ENCODE measurements around the gene CNPY2.
"Not testable (repeated sequence)": the region's sequence is repeated elsewhere in the genome, so short reads cannot be mapped to it uniquely, and the experiment has no call there.

CNPY2 gene

GRCh38 chr12:56286044-56286830, 29.6 kb downstream of the CNPY2 start:
- no peak for ATAC-seq
- no peak for TF ChIP-seq PATZ1 (CRISPR knock-in tag; IDR thresholded peaks at IDR 0.05; ENCODE audit: borderline replicate concordance)
- TF ChIP-seq ZNF565 (CRISPR knock-in tag; conservative IDR thresholded peaks at IDR 0.05; ENCODE audit: low read depth): no peak
- no peak for TF ChIP-seq CSRNP3 (CRISPR knock-in tag; IDR thresholded peaks at IDR 0.05)
- no peak for TF ChIP-seq SNAI2 (CRISPR knock-in tag; IDR thresholded peaks at IDR 0.05)
- no peak for TF ChIP-seq ZC3H10 (CRISPR knock-in tag; IDR thresholded peaks at IDR 0.05)
- no peak for TF ChIP-seq ARNTL (CRISPR knock-in tag; IDR thresholded peaks at IDR 0.05; ENCODE audit: borderline replicate concordance, low read depth)
- TF ChIP-seq TSHZ2 (CRISPR knock-in tag; IDR thresholded peaks at IDR 0.05): no peak
- no peak for TF ChIP-seq CREB5 (CRISPR knock-in tag; IDR thresholded peaks at IDR 0.05; ENCODE audit: low read depth)
- no peak for TF ChIP-seq ESRRG (CRISPR knock-in tag; IDR thresholded peaks at IDR 0.05)
- TF ChIP-seq POU6F1 (CRISPR knock-in tag; IDR thresholded peaks at IDR 0.05; ENCODE audit: borderline replicate concordance, low read depth): no peak
- TF ChIP-seq OSR1 (CRISPR knock-in tag; IDR thresholded peaks at IDR 0.05): no peak

- not testable (repeated sequence) for ATAC-seq
These were observed 31.5 kb downstream of the CNPY2 start for GRCh38 chr12:56284263-56284662.

- no peak for ATAC-seq
- no peak for TF ChIP-seq CSDC2 (CRISPR knock-in tag; IDR thresholded peaks at IDR 0.05)
- no peak for TF ChIP-seq PATZ1 (CRISPR knock-in tag; IDR thresholded peaks at IDR 0.05; ENCODE audit: borderline replicate concordance)
- no peak for TF ChIP-seq ZNF8 (CRISPR knock-in tag; IDR thresholded peaks at IDR 0.05)
- no peak for TF ChIP-seq ZNF565 (CRISPR knock-in tag; conservative IDR thresholded peaks at IDR 0.05; ENCODE audit: low read depth)
- TF ChIP-seq CREB5 (CRISPR knock-in tag; IDR thresholded peaks at IDR 0.05; ENCODE audit: low read depth): no peak
- TF ChIP-seq ARNTL (CRISPR knock-in tag; IDR thresholded peaks at IDR 0.05; ENCODE audit: borderline replicate concordance, low read depth): no peak
- TF ChIP-seq GLIS3 (CRISPR knock-in tag; IDR thresholded peaks at IDR 0.05): no peak
- no peak for TF ChIP-seq SNAI2 (CRISPR knock-in tag; IDR thresholded peaks at IDR 0.05)
- no peak for TF ChIP-seq ZNF70 (CRISPR knock-in tag; IDR thresholded peaks at IDR 0.05)
- TF ChIP-seq OSR1 (CRISPR knock-in tag; IDR thresholded peaks at IDR 0.05): no peak
- no peak for TF ChIP-seq CSRNP3 (CRISPR knock-in tag; IDR thresholded peaks at IDR 0.05)
- no peak for TF ChIP-seq RARB (CRISPR knock-in tag; IDR thresholded peaks at IDR 0.05)
- TF ChIP-seq TOX (CRISPR knock-in tag; IDR thresholded peaks at IDR 0.05; ENCODE audit: borderline replicate concordance): no peak
- no peak for TF ChIP-seq BACH2 (CRISPR knock-in tag; IDR thresholded peaks at IDR 0.05; ENCODE audit: borderline replicate concordance)
- TF ChIP-seq TSHZ2 (CRISPR knock-in tag; IDR thresholded peaks at IDR 0.05): no peak
- no peak for TF ChIP-seq ZC3H10 (CRISPR knock-in tag; IDR thresholded peaks at IDR 0.05)
These were observed 33.2 kb downstream of the CNPY2 start for GRCh38 chr12:56282579-56282978.
